GM03348 (cell line): ENCODE results near the gene ERBIN.
"Not testable (repeated sequence)": the region's sequence is repeated elsewhere in the genome, so short reads cannot be mapped to it uniquely, and the experiment has no call there.

Experiments used
- DNase-seq: peaks from one replicate; pipeline ENCODE4 v3.0.0; 2012; ENCODE audit warnings: low spot score

ERBIN gene, protein sequence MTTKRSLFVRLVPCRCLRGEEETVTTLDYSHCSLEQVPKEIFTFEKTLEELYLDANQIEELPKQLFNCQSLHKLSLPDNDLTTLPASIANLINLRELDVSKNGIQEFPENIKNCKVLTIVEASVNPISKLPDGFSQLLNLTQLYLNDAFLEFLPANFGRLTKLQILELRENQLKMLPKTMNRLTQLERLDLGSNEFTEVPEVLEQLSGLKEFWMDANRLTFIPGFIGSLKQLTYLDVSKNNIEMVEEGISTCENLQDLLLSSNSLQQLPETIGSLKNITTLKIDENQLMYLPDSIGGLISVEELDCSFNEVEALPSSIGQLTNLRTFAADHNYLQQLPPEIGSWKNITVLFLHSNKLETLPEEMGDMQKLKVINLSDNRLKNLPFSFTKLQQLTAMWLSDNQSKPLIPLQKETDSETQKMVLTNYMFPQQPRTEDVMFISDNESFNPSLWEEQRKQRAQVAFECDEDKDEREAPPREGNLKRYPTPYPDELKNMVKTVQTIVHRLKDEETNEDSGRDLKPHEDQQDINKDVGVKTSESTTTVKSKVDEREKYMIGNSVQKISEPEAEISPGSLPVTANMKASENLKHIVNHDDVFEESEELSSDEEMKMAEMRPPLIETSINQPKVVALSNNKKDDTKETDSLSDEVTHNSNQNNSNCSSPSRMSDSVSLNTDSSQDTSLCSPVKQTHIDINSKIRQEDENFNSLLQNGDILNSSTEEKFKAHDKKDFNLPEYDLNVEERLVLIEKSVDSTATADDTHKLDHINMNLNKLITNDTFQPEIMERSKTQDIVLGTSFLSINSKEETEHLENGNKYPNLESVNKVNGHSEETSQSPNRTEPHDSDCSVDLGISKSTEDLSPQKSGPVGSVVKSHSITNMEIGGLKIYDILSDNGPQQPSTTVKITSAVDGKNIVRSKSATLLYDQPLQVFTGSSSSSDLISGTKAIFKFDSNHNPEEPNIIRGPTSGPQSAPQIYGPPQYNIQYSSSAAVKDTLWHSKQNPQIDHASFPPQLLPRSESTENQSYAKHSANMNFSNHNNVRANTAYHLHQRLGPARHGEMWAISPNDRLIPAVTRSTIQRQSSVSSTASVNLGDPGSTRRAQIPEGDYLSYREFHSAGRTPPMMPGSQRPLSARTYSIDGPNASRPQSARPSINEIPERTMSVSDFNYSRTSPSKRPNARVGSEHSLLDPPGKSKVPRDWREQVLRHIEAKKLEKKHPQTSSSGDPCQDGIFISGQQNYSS (N-terminal part only)

DNA sequence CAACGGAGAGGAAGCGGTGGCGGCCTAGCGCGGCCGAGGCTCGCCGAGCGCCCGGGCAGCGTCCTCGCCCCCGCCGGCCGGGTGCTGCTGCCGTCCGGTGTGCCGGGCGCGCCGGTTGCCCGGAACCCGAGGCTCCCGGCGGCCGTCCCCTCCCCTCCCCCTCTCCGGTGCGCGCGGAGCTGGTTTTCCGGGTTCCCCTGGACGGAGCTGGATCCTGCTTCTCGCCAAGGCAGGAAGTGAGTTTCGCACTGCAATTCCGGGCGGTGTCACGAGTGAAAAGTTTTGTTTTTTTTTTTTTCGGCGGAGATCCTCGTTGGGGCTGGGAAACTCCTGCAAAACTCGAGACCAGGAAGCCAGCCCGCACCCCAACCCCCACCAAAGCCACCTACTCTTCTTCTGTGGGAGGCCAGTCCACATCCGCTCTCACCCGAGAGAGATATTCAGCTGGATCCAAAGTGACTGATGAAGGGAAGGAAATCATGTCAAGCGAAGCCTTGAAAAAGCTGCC, at the start of gene ERBIN:
Gene ERBIN, plus strand, starts transcription at position 300 of the 508 bp plus-strand sequence. CDS start 66,144 bp downstream, outside the sequence.
- peak; percentile 87 for DNase-seq

DNA sequence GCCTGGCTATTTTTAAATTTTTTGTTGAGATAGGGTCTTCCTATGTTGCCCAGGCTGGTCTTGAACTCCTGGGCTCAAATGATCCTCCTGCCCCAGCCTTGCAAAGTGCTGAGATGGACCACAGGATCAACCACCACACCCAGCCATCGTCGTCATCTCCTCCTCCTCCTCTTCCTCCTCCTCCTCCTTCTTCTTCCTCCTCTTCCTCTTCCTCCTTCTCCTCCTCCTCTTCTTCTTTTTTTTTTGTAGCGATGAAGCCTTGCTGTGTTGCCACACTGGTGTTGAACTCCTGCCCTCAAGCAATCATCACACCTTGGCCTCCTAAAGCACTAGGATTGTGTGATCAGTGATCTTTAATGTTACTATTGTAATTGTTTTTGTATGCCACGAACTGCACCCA, 49.4 kb upstream of the ERBIN start:
- no peak for DNase-seq

- peak; percentile 87 for DNase-seq
These were observed 46.6 kb upstream of the ERBIN start for GRCh38 chr5:65879668-65880256.

DNA sequence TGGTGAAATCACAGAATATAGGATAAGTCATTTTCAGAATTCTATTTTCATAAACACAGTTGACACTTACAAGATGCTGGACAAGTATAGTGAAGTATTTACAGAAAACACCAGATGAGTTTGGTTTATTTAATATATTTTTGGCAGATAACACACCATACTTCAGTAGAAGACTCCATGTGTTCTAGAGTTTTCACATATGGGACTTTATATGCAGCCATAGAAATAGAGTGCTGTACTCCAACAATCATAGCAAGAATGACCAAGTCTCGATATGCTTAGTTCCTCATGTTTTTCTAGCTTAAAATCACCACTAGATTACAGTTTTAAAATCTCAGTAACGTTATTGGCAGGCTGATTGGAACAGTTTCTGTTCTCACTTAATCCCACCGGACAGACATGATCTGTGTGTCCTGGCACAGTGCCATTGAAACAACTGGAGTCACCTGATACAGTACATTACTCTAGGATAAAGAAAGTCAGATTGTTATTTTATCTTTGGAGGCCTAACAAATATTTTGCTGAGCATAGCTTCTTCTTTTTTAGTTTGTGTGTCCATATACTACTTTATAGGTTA, 45.8 kb upstream of the ERBIN start:
- no peak for DNase-seq

- DNase-seq: no peak
These were observed 44.1 kb upstream of the ERBIN start for GRCh38 chr5:65882278-65882677.

- no peak for DNase-seq
These were observed 42.9 kb upstream of the ERBIN start for GRCh38 chr5:65883461-65883860.

- no peak for DNase-seq
These were observed 40.0 kb upstream of the ERBIN start for GRCh38 chr5:65886387-65886786.

- DNase-seq: not testable (repeated sequence)
These were observed 34.4 kb upstream of the ERBIN start for GRCh38 chr5:65892024-65892423.

DNA sequence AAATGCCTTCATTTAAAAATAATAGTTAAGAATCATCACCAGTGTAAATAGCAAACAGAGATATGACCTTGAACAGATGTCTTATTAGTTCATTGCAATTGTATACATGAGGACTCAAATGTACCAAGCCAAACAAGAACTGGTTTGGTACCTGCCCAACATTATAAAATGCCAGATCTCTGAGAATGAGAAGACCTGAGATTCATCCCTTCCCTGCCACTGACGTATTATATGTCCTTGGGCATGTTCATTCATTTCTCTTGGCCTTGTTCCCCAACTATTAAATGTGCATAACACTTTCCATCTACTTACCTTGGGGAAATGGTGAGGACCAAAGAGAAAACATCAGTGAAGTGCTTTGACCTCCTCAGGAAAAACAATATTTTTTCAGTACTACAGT, 33.6 kb upstream of the ERBIN start:
- no peak for DNase-seq

- no peak for DNase-seq
These were observed 32.5 kb upstream of the ERBIN start for GRCh38 chr5:65893749-65894430.

DNA sequence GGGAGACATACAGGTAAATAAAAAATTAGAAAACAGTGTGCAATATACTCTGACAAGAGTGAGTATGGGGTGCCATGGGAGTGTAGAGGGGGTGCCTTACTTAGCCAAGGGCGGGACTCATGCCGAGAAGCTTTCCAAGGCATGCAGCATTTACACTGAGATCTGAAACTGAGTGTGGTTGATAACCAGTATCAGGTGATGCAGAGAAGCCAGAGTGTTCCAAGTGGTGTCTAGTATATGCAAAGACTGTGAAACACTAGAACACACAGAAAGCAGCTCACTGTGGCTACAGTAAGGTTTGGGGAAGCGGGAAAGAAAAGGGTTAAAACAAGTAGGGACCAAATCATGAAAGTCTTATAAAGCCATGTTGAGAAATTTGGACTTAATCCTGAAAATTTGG, 30.5 kb upstream of the ERBIN start:
- DNase-seq: no peak

DNA sequence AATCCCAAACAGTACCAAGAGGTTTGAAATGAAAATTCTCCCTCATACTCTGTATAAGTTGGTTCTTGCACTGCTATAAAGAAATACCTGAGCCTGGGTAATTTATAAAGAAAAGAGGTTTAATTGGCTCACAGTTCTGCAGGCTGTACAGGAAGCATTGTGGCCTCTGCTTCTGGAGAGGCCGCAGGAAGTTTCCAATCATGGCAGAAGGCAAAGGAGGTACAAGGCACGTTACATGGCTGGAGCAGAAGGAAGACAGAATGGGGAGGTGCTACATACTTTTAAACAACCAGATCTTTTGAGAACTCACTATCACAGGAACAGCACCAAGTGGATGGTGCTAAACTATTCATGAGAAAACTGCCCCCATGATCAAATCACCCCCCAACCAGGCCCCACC, 25.6 kb upstream of the ERBIN start:
- no peak for DNase-seq

- no peak for DNase-seq
These were observed 24.3 kb upstream of the ERBIN start for GRCh38 chr5:65902104-65902503.

DNA sequence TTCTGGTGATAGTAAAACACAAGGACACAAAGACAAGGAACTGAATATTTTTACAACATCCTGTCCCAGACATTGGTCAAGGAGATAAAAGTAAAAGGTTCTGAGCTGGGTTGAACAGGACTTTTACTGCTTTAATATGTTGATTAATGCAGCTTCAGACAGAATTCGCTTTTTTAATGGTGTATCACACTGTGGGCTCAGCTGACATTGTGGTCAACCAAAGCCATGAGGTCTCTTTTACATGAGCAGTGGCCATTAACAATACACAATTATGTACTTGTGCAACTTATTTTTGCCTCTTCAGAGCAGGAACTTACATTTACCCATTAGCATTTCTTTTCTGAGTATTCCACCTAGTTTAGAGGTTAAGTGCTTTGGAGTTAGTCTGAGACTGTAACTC, 22.8 kb upstream of the ERBIN start:
- DNase-seq: no peak

DNA sequence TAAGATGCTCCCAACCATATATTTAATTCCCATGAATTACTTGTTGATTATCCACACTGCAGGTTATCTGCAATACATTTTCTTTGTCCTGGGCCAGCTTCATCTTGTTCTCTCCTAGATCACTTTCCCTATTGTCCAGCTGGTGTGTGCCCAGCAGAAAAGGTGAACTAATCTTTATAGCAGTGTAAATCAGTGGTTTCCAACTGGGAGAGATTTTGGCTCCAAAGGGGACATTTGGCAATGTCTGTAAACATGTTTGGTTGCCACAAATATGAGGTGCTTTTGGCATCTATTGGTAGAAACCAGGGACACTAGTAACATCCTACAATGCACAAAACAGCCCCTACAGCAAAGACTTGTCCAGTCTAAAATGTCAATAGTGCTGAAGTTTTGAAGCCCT, 20.1 kb upstream of the ERBIN start:
- DNase-seq: no peak

DNA sequence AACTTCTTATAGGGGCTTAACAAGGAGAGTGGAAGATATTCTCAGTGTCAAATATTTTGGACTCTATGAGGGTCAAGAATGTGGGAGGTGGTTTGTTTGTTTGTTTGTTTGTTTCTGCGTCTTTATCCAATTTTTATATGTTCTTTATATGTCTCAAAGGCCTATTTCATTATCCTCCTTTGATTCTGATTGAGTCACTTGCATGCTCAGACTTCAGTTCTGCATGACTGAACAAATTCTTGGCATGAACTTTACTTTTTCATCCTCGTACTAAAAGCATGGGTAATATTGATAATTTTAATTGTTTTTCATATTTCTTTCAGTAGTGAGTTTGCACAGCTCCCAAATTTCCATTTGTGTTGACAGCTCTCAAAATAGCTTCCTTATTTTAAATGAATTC, 19.2 kb upstream of the ERBIN start:
- DNase-seq: peak; percentile 60

DNA sequence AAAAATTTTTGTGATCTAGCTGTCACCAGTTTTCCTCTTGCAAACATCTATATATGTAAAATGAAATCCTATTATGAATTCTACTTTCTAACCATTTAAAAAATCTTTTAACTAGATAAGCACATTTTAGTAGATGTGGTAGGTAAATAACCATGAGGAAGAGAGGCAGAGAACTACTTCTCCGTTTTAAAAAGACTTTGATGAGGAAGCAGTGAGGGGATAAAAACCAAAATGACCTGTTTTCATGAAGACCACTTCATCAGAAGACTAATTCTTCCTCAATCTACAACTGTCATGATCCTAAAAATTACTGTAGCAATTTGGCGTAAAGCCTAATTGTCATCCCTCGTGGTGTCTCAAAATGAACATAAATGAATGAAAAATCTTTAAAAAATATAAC, 15.7 kb upstream of the ERBIN start:
- DNase-seq: no peak

GRCh38 chr5:65912311-65912710, 14.1 kb upstream of the ERBIN start:
- DNase-seq: no peak

- DNase-seq: no peak
These were observed 12.9 kb upstream of the ERBIN start for GRCh38 chr5:65913519-65913918.

GRCh38 chr5:65914641-65915196, 11.7 kb upstream of the ERBIN start:
- DNase-seq: no peak
